Astrocyte (in vitro differentiated cells and primary cell): ENCODE measurements around the gene HSFX4. TPM values are rescaled to one million over a fixed set of nuclear protein-coding genes. Genes with fewer than 3 reads are reported as not detected.

Experiments used
- DNase-seq: peaks from one replicate; pipeline ENCODE4 v3.0.0-alpha.2; 2010; ENCODE audit warnings: low read depth
- FAIRE-seq: peaks from 2 replicates; lab custom pipeline; 2011; peaks lifted over from hg19 to GRCh38; lab: Jason Lieb, UNC
- H2AFZ ChIP-seq: 2 replicates; pipeline ENCODE4 v1.6.0; 2012; ENCODE audit warnings: low read depth, low read length, inconsistent platforms
- H3K27ac ChIP-seq: 2 replicates; pipeline ENCODE4 v1.5.1; 2011; ENCODE audit warnings: low read depth, low read length, inconsistent platforms
- H3K27me3 ChIP-seq: 2 replicates; pipeline ENCODE4 v1.6.0; 2011; ENCODE audit warnings: low read length, inconsistent platforms; ENCODE audit not compliant: insufficient read depth
- H3K36me3 ChIP-seq: 2 replicates; pipeline ENCODE4 v1.5.1; 2011; ENCODE audit warnings: low read length, inconsistent platforms; ENCODE audit not compliant: insufficient read depth
- H3K4me1 ChIP-seq: 2 replicates; pipeline ENCODE4 v1.5.1; 2011; ENCODE audit warnings: low read length, inconsistent platforms; ENCODE audit not compliant: insufficient read depth
- H3K4me2 ChIP-seq: 2 replicates; pipeline ENCODE4 v1.6.0; 2012; ENCODE audit warnings: low read length, inconsistent platforms
- H3K4me3 ChIP-seq: 2 replicates; pipeline ENCODE4 v1.5.1; 2011; ENCODE audit warnings: low read depth, mild to moderate bottlenecking, low read length, inconsistent platforms; ENCODE audit not compliant: insufficient read depth
- H3K79me2 ChIP-seq: 2 replicates; pipeline ENCODE4 v1.6.0; 2012; ENCODE audit warnings: mild to moderate bottlenecking, low read length, inconsistent platforms; ENCODE audit not compliant: insufficient read depth
- H3K9ac ChIP-seq: 2 replicates; pipeline ENCODE4 v1.6.0; 2012; ENCODE audit warnings: mild to moderate bottlenecking, low read length, inconsistent platforms
- H3K9me3 ChIP-seq: 2 replicates; pipeline ENCODE4 v1.5.1; 2012; ENCODE audit warnings: low read depth, mild to moderate bottlenecking, low read length, inconsistent platforms; ENCODE audit not compliant: insufficient read depth
- H4K20me1 ChIP-seq: 2 replicates; pipeline ENCODE4 v1.6.0; 2012; ENCODE audit warnings: low read length, inconsistent platforms; ENCODE audit not compliant: insufficient read depth
- H3K27ac Mint-ChIP-seq: one replicate; pipeline ENCODE4 v1.8.0; 2021; ENCODE audit warnings: mild to moderate bottlenecking, mixed read lengths; ENCODE audit not compliant: unreplicated experiment
- H3K27me3 Mint-ChIP-seq: one replicate; pipeline ENCODE4 v1.8.0; 2021; ENCODE audit warnings: low read depth, mixed read lengths; ENCODE audit not compliant: unreplicated experiment
- H3K36me3 Mint-ChIP-seq: one replicate; pipeline ENCODE4 v1.8.0; 2021; ENCODE audit warnings: low read depth, mixed read lengths; ENCODE audit not compliant: unreplicated experiment
- H3K4me1 Mint-ChIP-seq: one replicate; pipeline ENCODE4 v1.8.0; 2021; ENCODE audit warnings: low read depth, mixed read lengths; ENCODE audit not compliant: unreplicated experiment
- H3K4me3 Mint-ChIP-seq: one replicate; pipeline ENCODE4 v1.8.0; 2021; ENCODE audit warnings: mild to moderate bottlenecking, moderate library complexity, mixed read lengths; ENCODE audit not compliant: unreplicated experiment
- H3K9me3 Mint-ChIP-seq: one replicate; pipeline ENCODE4 v1.8.0; 2021; ENCODE audit warnings: mild to moderate bottlenecking, mixed read lengths; ENCODE audit not compliant: unreplicated experiment
- CTCF ChIP-seq: IDR thresholded peaks from 2 replicates; pipeline ENCODE4 v1.5.1; 2011; ENCODE audit warnings: low read depth, mild to moderate bottlenecking, inconsistent platforms, low read length, moderate library complexity; ENCODE audit not compliant: insufficient read depth
- EZH2 ChIP-seq: IDR thresholded peaks from 2 replicates; pipeline ENCODE4 v1.6.1; 2012; ENCODE audit warnings: mild to moderate bottlenecking, low read length, inconsistent platforms; ENCODE audit not compliant: insufficient read depth
- total RNA-seq: library from RNA; stranded (reverse); gene quantifications from 2 replicates; pipeline ENCODE4 v1.2.1, GENCODE V29; 2021

The HSFX4 gene
- total RNA-seq, 1 donor from 2014 or later = not detected

- no peak overlapping the region for H3K4me3 Mint-ChIP-seq
- H3K27ac Mint-ChIP-seq = no peak overlapping the region
- no peaks in the 10 kb centered on the region for H3K4me1 ChIP-seq
- peaks cover 4% of the 10 kb centered on the region for H3K4me1 Mint-ChIP-seq
- H3K4me2 ChIP-seq = no peak overlapping the region
- no peaks in the 10 kb centered on the region for H3K9me3 ChIP-seq
- no peak overlapping the region for H2AFZ ChIP-seq
- no peaks in the 10 kb centered on the region for H3K27me3 ChIP-seq
- FAIRE-seq = no peak
- no peak overlapping the region for H3K4me3 ChIP-seq
- H3K27me3 Mint-ChIP-seq = no peaks in the 10 kb centered on the region
- H3K36me3 Mint-ChIP-seq = no peaks in the 10 kb centered on the region
- DNase-seq = no peak
- no peaks in the 10 kb centered on the region for H3K79me2 ChIP-seq
- H3K9ac ChIP-seq = no peak overlapping the region
- no peaks in the 10 kb centered on the region for H3K36me3 ChIP-seq
- H3K9me3 Mint-ChIP-seq = no peaks in the 10 kb centered on the region
- no peaks in the 10 kb centered on the region for H4K20me1 ChIP-seq
- TF ChIP-seq CTCF (no peak), EZH2 (no peak)
- H3K27ac ChIP-seq = no peak overlapping the region
Measured at GRCh38 chrX:149908727-149909126, 20.6 kb upstream of the HSFX4 start.

GRCh38 chrX:149909324-149910177, 19.8 kb upstream of the HSFX4 start:
- Mint-ChIP-seq H3K4me1 (peaks cover 4% of the 10 kb centered on the region), H3K27ac (no peak overlapping the region), H3K36me3 (no peaks in the 10 kb centered on the region), H3K4me3 (no peak overlapping the region), H3K9me3 (no peaks in the 10 kb centered on the region), H3K27me3 (no peaks in the 10 kb centered on the region)
- Histone ChIP-seq H3K4me3 (no peak overlapping the region), H3K9ac (no peak overlapping the region), H3K27ac (no peak overlapping the region), H3K27me3 (no peaks in the 10 kb centered on the region), H3K36me3 (no peaks in the 10 kb centered on the region), H2AFZ (no peak overlapping the region), H3K4me1 (no peaks in the 10 kb centered on the region), H4K20me1 (no peaks in the 10 kb centered on the region), H3K4me2 (no peak overlapping the region), H3K9me3 (no peaks in the 10 kb centered on the region), H3K79me2 (no peaks in the 10 kb centered on the region)
- FAIRE-seq = no peak
- TF ChIP-seq EZH2 (no peak), CTCF (no peak)
- no peak for DNase-seq

- Histone ChIP-seq H3K79me2 (no peaks in the 10 kb centered on the region), H3K4me2 (no peak overlapping the region), H3K9me3 (no peaks in the 10 kb centered on the region), H3K27ac (no peak overlapping the region), H4K20me1 (no peaks in the 10 kb centered on the region), H3K4me3 (no peak overlapping the region), H3K4me1 (no peaks in the 10 kb centered on the region), H3K9ac (no peak overlapping the region), H3K27me3 (no peaks in the 10 kb centered on the region), H2AFZ (no peak overlapping the region), H3K36me3 (no peaks in the 10 kb centered on the region)
- TF ChIP-seq EZH2 (no peak), CTCF (no peak)
- no peaks in the 10 kb centered on the region for H3K9me3 Mint-ChIP-seq
- H3K27ac Mint-ChIP-seq = no peak overlapping the region
- DNase-seq = no peak
- no peak for FAIRE-seq
- H3K4me1 Mint-ChIP-seq = peaks cover 4% of the 10 kb centered on the region
- H3K4me3 Mint-ChIP-seq = no peak overlapping the region
- H3K36me3 Mint-ChIP-seq = no peaks in the 10 kb centered on the region
- H3K27me3 Mint-ChIP-seq = no peaks in the 10 kb centered on the region
Measured at GRCh38 chrX:149910178-149910695, 19.1 kb upstream of the HSFX4 start.
